Measurements from ENCODE around the gene BDNF.

DNA sequence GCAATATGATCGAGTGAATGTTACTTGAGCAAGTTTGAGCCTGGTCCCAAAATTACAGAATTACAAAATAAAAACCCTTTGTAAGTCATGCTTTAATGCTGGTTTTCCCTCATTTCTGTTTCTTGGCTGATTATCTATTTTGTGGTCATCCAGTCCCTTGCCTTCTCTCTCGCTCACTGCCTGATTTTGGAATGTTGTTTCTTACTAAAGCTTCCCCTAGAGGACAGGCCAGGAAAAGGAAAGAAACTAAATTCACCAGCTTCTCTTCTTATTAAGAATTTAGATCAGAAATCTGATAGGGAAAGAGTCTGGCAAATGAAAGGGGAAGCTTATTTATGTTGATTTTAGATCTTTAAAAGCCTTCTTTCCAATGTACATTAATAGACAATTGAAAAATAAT lies 16.6 kb upstream of the BDNF start:
- TF ChIP-seq, protein P1, sequence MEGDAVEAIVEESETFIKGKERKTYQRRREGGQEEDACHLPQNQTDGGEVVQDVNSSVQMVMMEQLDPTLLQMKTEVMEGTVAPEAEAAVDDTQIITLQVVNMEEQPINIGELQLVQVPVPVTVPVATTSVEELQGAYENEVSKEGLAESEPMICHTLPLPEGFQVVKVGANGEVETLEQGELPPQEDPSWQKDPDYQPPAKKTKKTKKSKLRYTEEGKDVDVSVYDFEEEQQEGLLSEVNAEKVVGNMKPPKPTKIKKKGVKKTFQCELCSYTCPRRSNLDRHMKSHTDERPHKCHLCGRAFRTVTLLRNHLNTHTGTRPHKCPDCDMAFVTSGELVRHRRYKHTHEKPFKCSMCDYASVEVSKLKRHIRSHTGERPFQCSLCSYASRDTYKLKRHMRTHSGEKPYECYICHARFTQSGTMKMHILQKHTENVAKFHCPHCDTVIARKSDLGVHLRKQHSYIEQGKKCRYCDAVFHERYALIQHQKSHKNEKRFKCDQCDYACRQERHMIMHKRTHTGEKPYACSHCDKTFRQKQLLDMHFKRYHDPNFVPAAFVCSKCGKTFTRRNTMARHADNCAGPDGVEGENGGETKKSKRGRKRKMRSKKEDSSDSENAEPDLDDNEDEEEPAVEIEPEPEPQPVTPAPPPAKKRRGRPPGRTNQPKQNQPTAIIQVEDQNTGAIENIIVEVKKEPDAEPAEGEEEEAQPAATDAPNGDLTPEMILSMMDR (IDR thresholded peaks at IDR 0.05): peak; percentile 45
- TF ChIP-seq EZH2phosphoT487 (IDR thresholded peaks at IDR 0.05): no peak
- no peak for TF ChIP-seq EZH2 (IDR thresholded peaks at IDR 0.05)

All from neural progenitor cell (in vitro differentiated cells).